Left lung (tissue), 10 donors: ENCODE results near the gene NOL4L. TPM values are rescaled to one million over a fixed set of nuclear protein-coding genes. Genes with fewer than 3 reads are reported as not detected.
A peak's percentile ranks its signal among the peaks of the same experiment; 100 is the strongest.

Experiments used
- ATAC-seq: fragments of 200-7000 bp; cut with Tn5 transposase; one replicate; pipeline ENCODE4 v1.9.1; 2020; ENCODE audit warnings: moderate library complexity
- DNase-seq, 4 donors: peaks; one replicate each; pipeline ENCODE4 v3.0.0-alpha.2; 2013 to 2020
- H3K27ac ChIP-seq, 2 donors: fragments of 200-600 bp; sonication (generic) in 1 of 2; one replicate each; pipeline versions ENCODE4 v1.5.0 to v1.8.0; 2020 to 2021
- H3K27me3 ChIP-seq, 2 donors: fragments of 200-600 bp; sonication (generic) in 1 of 2; one replicate each; pipeline versions ENCODE4 v1.5.0 to v1.8.0; 2020 to 2021
- H3K36me3 ChIP-seq, 2 donors: fragments of 200-600 bp; sonication (generic) in 1 of 2; one replicate each; pipeline versions ENCODE4 v1.5.0 to v1.8.0; 2020 to 2021
- H3K4me1 ChIP-seq, 2 donors: fragments of 200-600 bp; one replicate each; pipeline ENCODE4 v1.8.0; 2021
- H3K4me3 ChIP-seq, 2 donors: fragments of 200-600 bp; sonication (generic) in 1 of 2; one replicate each; pipeline versions ENCODE4 v1.5.0 to v1.8.0; 2020 to 2021; ENCODE audit warnings: mild to moderate bottlenecking in 1 of 2
- H3K9me3 ChIP-seq, 2 donors: fragments of 200-600 bp; sonication (generic) in 1 of 2; one replicate each; pipeline versions ENCODE4 v1.5.0 to v1.8.0; 2020 to 2021
- CTCF ChIP-seq, 2 donors: fragments of 200-600 bp; sonication (generic) in 1 of 2; IDR thresholded peaks; one replicate each; pipeline versions ENCODE4 v1.5.0 to v1.8.0; 2021; ENCODE audit warnings: antibody characterized with exemption in 2 of 2
- intact Hi-C, 2 donors: fragments of 100-400 bp; cut with DNase I; formaldehyde crosslinking; loops; one replicate each; pipeline versions ENCODE4 v1.11.2 to v1.14.2; 2022
- polyA plus RNA-seq, 6 donors: library from polyadenylated mRNA; unstranded; fragments of 120-200 nt; gene quantifications; one replicate each; pipeline ENCODE4 v1.2.1, GENCODE V29; 2013; ENCODE audit not compliant: insufficient read length in 6 of 6
- total RNA-seq, 2 donors: library from RNA; stranded (reverse); fragmentation: NEBNext Ultra II Directional; extraction: Animal tissue kit (Norgen Biotek cat#: 25700); gene quantifications; one replicate each; pipeline ENCODE4 v1.2.1, GENCODE V29; 2021
- donor health status: DM: no; HTN: yes; CAD: no.
- donor health status: DM: no; HTN: no; CAD: no.

NOL4L gene
- total and polyA plus RNA-seq, 8 donors, result 16.7 to 49.0 (median 40.7) TPM

GRCh38 chr20:32436142-32436861 lies 148.8 kb downstream of the NOL4L start:
- TF ChIP-seq CTCF (IDR thresholded peaks at IDR 0.05), result no peak
- no peak overlapping the region for H3K27ac ChIP-seq
- ATAC-seq, result no peak
- no peaks in the 10 kb centered on the region for H3K4me1 ChIP-seq
- no peak overlapping the region for H3K4me3 ChIP-seq
- no peak for DNase-seq
- H3K27me3 ChIP-seq, result no peaks in the 10 kb centered on the region
- H3K36me3 ChIP-seq, result peaks cover 0 to 95% of the 10 kb centered on the region in 2 donors
- no peaks in the 10 kb centered on the region for H3K9me3 ChIP-seq
- intact Hi-C loops, result no loop called here

GRCh38 chr20:32435449-32436107 lies 149.6 kb downstream of the NOL4L start:
- DNase-seq, result no peak
- Histone ChIP-seq H3K4me3 (no peak overlapping the region), H3K27me3 (no peaks in the 10 kb centered on the region), H3K27ac (no peak overlapping the region), H3K4me1 (no peaks in the 10 kb centered on the region), H3K36me3 (peaks cover 0 to 96% of the 10 kb centered on the region in 2 donors), H3K9me3 (no peaks in the 10 kb centered on the region)
- TF ChIP-seq CTCF (IDR thresholded peaks at IDR 0.05), result no peak
- no peak for ATAC-seq
- intact Hi-C loops, result no loop called here

- Histone ChIP-seq H3K27ac (no peak overlapping the region), H3K9me3 (no peaks in the 10 kb centered on the region), H3K27me3 (no peaks in the 10 kb centered on the region), H3K4me1 (no peaks in the 10 kb centered on the region), H3K4me3 (no peak overlapping the region), H3K36me3 (peaks cover 2 to 100% of the 10 kb centered on the region in 2 donors)
- intact Hi-C loops, result no loop called here
- no peak for DNase-seq
- ATAC-seq, result no peak
- no peak for TF ChIP-seq CTCF (IDR thresholded peaks at IDR 0.05)
These were observed 150.7 kb downstream of the NOL4L start for GRCh38 chr20:32434434-32434833.

- DNase-seq (no peak), ATAC-seq (peak; percentile 11)
- TF ChIP-seq CTCF (IDR thresholded peaks at IDR 0.05), result no peak
- Histone ChIP-seq H3K27me3 (no peaks in the 10 kb centered on the region), H3K4me1 (no peaks in the 10 kb centered on the region), H3K9me3 (no peaks in the 10 kb centered on the region), H3K27ac (peak overlapping the region in 1 of 2 donors; percentile 15), H3K4me3 (no peak overlapping the region), H3K36me3 (peaks cover 7 to 100% of the 10 kb centered on the region in 2 donors)
- intact Hi-C loops, result no loop called here
These were observed 151.7 kb downstream of the NOL4L start for GRCh38 chr20:32433311-32434021.

GRCh38 chr20:32432277-32432676 lies 152.9 kb downstream of the NOL4L start:
- TF ChIP-seq CTCF (IDR thresholded peaks at IDR 0.05), result no peak
- no peak overlapping the region for H3K27ac ChIP-seq
- no peak for ATAC-seq
- peaks cover 7 to 100% of the 10 kb centered on the region in 2 donors for H3K36me3 ChIP-seq
- H3K4me3 ChIP-seq, result no peak overlapping the region
- intact Hi-C loops, result no loop called here
- H3K9me3 ChIP-seq, result no peaks in the 10 kb centered on the region
- no peak for DNase-seq
- H3K4me1 ChIP-seq, result no peaks in the 10 kb centered on the region
- no peaks in the 10 kb centered on the region for H3K27me3 ChIP-seq
